Measurements from ENCODE around the gene SLC37A4.
"Not testable (repeated sequence)": the region's sequence is repeated elsewhere in the genome, so short reads cannot be mapped to it uniquely, and the experiment has no call there.

SLC37A4 gene

DNA sequence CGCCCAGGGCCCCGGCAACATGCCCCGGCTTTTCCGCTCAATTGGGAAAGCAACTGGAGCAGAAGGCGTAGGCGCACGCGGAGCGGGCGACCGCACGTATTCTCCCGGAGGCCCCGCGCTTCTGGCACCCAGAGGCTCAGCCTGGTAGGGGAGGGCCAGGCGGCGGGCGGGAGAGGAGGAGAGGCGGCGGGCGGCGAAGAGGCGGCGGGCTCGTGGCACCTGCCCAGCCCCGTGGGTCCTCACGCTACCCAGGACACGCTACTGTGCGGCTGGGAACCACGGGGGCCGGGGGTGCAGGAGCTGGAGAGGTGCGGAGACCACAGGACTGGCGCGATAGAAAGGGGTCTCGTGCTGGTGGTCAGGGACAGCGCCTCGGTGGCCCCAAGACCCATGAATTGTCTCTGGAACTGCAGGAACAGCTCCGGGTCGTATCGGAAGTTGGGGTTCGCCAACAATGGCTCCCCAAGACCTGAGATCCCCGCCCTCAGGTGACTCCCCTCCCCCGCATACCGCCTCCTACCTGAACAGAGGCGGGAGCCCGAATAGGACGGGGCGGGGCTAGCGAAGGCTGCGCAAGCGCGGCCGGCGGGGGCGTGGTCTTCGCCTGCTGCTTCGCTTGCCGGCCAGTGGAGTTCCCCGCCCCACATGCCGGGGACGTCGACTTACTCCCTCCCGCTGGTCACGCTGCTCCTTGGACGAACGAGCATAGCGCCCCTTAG, at the start of gene SLC37A4:
SLC37A4 (minus strand) TSS at position 549 of the 719 bp plus-strand sequence.
- peak; percentile 97 for DNase-seq

- no peak for DNase-seq
Observed at GRCh38 chr11:119078675-119079420, 48.2 kb upstream of the SLC37A4 start.

DNA sequence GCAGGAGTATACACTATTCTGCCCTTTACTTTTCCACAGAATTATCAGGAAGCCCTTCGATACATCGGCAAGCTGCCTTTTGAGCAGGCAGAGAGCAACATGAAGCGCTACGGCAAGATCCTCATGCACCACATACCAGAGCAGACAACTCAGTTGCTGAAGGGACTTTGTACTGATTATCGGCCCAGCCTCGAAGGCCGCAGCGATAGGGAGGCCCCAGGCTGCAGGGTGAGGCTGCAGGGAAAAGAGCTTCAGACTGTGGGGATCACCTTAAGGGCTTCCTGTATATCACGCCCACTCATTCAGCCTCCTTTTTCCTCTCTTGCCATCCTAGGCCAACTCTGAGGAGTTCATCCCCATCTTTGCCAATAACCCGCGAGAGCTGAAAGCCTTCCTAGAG, 47.2 kb upstream of the SLC37A4 start:
- no peak for DNase-seq

DNA sequence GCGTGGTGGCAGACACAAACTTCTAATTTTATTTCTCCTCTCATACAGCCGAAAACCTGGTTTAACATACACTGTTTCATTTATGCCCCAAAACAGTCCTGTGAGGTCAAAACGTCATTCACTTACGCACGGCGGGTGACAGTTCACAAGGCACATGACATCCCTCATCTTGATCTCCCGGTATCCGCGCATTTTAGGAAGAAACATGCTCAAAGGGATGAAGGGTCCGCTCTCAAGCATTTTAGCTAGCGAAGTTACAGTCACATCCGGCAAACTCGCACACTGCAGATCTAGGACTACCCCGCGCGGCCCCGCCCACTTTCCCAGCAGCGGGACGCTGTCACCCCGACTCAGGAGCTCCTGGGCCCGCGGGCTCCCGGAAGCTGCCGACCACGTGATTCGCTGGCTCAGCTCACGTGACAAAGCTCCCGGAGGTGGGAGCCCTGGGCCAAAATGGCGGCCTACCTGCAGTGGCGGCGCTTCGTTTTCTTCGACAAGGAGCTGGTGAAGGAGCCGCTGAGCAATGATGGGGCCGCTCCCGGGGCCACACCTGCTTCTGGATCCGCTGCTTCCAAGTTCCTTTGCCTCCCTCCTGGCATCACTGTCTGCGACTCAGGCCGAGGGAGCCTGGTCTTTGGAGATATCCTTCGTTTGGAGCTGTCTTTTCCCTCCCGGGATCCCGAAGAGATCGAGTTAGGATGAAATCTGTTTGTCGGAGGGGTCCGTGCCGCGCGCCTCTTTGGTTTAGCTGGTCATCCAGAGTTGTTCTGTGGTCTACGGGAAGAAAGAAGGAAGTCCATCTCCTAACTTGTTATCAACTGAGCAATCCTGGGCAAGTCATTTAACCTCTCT, 36.9 kb upstream of the SLC37A4 start, which contains the start of gene VPS11:
VPS11 (plus strand) TSS at position 448 of the 852 bp plus-strand sequence; CDS start at position 454, 6 bp downstream.
- peak; percentile 95 for DNase-seq

- peak; percentile 35 for DNase-seq
Observed at GRCh38 chr11:119065369-119065768, 34.7 kb upstream of the SLC37A4 start.

- peak; percentile 46 for DNase-seq
Observed at GRCh38 chr11:119062779-119063178, 32.1 kb upstream of the SLC37A4 start.

GRCh38 chr11:119061256-119061655, 30.6 kb upstream of the SLC37A4 start:
- no peak for DNase-seq

DNA sequence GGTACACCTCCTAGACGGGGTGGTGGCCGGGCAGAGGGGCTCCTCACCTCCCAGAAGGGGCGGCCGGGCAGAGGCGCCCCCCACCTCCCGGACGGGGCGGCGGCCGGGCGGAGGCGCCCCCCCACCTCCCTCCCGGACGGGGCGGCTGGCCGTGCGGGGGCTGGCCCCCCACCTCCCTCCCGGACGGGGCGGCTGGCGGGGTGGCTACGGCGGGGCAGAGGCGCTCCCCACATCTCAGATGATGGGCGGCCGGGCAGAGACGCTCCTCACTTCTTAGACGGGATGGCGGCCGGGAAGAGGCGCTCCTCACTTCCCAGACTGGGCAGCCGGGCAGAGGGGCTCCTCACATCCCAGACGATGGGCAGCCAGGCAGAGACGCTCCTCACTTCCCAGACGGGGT, 28.5 kb upstream of the SLC37A4 start:
- DNase-seq = not testable (repeated sequence)

- peak; percentile 96 for DNase-seq
Observed at GRCh38 chr11:119057000-119057769, 26.5 kb upstream of the SLC37A4 start, which contains the start of gene HYOU1. TSS of gene HYOU1 (minus strand) at chr11:119057205. CDS start at chr11:119056160, 1,045 bp downstream.

DNA sequence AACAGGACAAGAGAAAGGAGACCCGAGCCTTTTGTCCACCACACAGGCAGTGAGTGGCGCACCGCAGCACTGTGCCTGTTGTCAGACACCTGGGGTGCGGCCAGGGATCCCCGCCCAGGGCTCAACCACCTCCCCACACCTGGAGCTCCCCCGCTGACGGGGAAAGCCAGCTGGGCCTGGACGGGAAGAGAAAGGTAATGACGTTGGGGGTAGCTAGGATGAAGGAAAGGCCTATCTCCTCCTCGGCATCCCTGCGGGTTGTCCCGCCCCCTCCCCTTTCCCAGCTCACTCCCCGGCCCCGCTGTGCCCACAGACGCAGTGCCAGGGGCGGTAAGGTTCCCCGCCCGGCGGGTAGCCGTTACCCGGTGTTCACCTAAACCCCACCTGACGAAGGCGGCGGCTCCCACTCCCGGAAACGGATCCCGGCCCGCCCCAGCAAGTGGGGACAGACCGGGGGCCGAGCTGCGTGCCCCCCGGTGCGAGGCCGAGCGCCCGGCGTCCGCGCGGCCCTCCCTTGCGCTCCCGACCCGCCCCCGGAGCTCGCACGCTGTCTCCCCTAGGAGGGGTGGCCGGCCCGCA, 25.8 kb upstream of the SLC37A4 start:
- DNase-seq = no peak

- peak; percentile 27 for DNase-seq
Observed at GRCh38 chr11:119055901-119056300, 25.2 kb upstream of the SLC37A4 start.

DNA sequence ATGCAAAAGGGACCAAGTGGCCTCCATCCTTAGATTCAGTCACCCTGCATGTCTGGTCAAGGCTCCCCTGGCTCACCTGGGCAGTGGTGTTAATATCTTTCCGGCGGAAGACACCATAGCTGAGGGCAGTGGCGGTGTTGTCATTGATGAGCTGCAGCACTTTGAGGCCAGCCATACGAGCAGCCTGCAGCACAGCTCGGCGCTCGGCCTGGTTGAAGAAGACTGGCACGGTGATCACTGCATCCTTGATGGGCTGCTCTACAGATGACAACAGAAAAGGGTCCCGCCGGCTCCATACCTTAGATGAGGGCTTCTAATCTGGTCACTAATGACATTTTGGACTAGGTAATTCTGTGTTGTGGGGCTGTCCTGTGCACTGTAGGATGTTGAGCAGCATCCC, 23.7 kb upstream of the SLC37A4 start:
- no peak for DNase-seq

GRCh38 chr11:119052163-119052814, 21.6 kb upstream of the SLC37A4 start:
- no peak for DNase-seq

GRCh38 chr11:119051440-119052162, 20.9 kb upstream of the SLC37A4 start:
- DNase-seq = no peak

DNA sequence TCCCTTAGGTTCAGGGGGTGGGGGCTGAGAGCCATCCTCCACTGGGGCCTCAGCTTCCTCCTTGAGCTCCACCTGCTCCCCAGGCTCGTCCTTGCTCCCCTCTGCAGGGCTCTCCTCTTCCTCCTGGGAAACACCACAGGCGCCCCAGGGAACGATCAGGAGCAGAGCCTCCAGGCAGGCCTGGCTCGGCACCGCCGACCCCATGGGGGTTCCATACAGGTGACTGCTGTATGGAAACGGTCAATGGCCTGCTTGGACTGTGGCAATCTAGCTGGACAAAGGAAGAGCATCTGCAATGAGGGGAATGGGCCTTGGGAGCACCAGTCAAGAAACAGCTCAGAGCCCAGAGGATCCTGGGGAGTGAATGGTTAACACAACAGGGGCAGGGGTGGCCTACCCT, 18.4 kb upstream of the SLC37A4 start:
- no peak for DNase-seq

DNA sequence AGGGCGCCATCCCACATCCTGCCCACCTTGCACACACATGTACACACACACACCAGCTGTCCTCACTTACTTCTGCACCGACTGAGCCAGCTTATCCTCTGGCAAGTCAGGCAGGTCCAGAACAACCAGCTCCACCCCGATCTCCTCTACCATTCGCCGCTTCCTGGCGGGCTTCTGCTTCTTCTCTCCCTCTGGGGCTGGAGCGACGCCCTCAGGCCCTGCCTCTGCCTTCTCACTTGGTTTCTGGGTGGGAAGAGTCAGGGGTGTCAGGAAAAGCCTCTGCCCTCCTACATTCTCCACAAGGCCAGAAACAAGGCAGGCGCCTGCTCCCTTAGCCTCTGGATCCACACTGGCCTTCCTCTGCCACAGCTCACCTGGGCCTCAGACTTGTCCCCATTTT, 18.0 kb upstream of the SLC37A4 start:
- DNase-seq = no peak

- no peak for DNase-seq
Observed at GRCh38 chr11:119047205-119047604, 16.5 kb upstream of the SLC37A4 start.

- no peak for DNase-seq
Observed at GRCh38 chr11:119046489-119046888, 15.8 kb upstream of the SLC37A4 start.

DNA sequence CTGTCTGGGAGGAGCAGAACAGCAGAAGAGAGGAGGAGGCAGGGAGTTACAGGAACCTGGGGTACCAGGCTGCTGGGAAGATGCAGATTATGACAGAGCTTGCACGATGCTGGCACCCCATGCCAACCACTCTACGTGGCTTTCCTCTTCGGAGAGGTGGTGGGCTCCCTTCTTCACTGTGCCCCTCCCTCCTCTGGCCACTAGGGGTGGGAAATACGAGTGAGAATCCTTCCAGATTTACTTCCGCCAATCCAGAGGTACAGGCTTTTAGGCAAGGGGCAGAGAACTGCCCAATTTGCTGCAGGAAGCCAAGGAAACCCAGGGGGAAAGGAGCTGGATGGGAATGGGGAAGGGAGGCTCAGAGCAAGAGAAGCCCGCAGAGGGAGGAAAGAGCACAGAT, 14.0 kb upstream of the SLC37A4 start:
- no peak for DNase-seq

GRCh38 chr11:119042927-119043326, 12.2 kb upstream of the SLC37A4 start:
- no peak for DNase-seq

Measured in fibroblast of upper back skin (primary cell).